DMS53 (cell line): ENCODE results near the gene DMD.
"Not testable (repeated sequence)": the region's sequence is repeated elsewhere in the genome, so short reads cannot be mapped to it uniquely, and the experiment has no call there.

Experiments
- DNase-seq: peaks from one replicate; lab custom pipeline; 2025; lab: John Stamatoyannopoulos, UW

DMD gene

GRCh38 chrX:32016195-32016594, 1195.2 kb downstream of the DMD start:
- DNase-seq, result no peak

- DNase-seq, result no peak
Observed at GRCh38 chrX:32010948-32011347, 1200.4 kb downstream of the DMD start.

- DNase-seq, result peak; percentile 15
Observed at GRCh38 chrX:32010212-32010611, 1201.1 kb downstream of the DMD start.

GRCh38 chrX:31993637-31994036, 1217.7 kb downstream of the DMD start:
- peak; percentile 73 for DNase-seq

GRCh38 chrX:31988975-31989374, 1222.4 kb downstream of the DMD start:
- no peak for DNase-seq

GRCh38 chrX:31981546-31982062, 1229.7 kb downstream of the DMD start:
- DNase-seq, result no peak

GRCh38 chrX:31969714-31970113, 1241.6 kb downstream of the DMD start:
- peak; percentile 11 for DNase-seq

GRCh38 chrX:31962256-31962655, 1249.1 kb downstream of the DMD start:
- DNase-seq, result no peak

- no peak for DNase-seq
Observed at GRCh38 chrX:31934842-31935370, 1276.4 kb downstream of the DMD start.

GRCh38 chrX:31934015-31934414, 1277.3 kb downstream of the DMD start:
- no peak for DNase-seq

GRCh38 chrX:31932769-31933168, 1278.6 kb downstream of the DMD start:
- DNase-seq, result no peak

GRCh38 chrX:31932320-31932719, 1279.0 kb downstream of the DMD start:
- DNase-seq, result not testable (repeated sequence)

- no peak for DNase-seq
Observed at GRCh38 chrX:31931225-31931624, 1280.1 kb downstream of the DMD start.

- no peak for DNase-seq
Observed at GRCh38 chrX:31929366-31929765, 1282.0 kb downstream of the DMD start.

- DNase-seq, result no peak
Observed at GRCh38 chrX:31921236-31921635, 1290.1 kb downstream of the DMD start.

GRCh38 chrX:31909850-31910572, 1301.3 kb downstream of the DMD start:
- no peak for DNase-seq

GRCh38 chrX:31894152-31894551, 1317.2 kb downstream of the DMD start:
- no peak for DNase-seq

- no peak for DNase-seq
Observed at GRCh38 chrX:31893525-31893924, 1317.8 kb downstream of the DMD start.

- DNase-seq, result no peak
Observed at GRCh38 chrX:31889088-31889487, 1322.3 kb downstream of the DMD start.

- no peak for DNase-seq
Observed at GRCh38 chrX:31884535-31884934, 1326.8 kb downstream of the DMD start.

GRCh38 chrX:31872007-31872406, 1339.3 kb downstream of the DMD start:
- DNase-seq, result no peak

- DNase-seq, result no peak
Observed at GRCh38 chrX:31870267-31870666, 1341.1 kb downstream of the DMD start.

GRCh38 chrX:31860686-31861085, 1350.7 kb downstream of the DMD start:
- DNase-seq, result peak; percentile 9

- DNase-seq, result no peak
Observed at GRCh38 chrX:31858915-31859314, 1352.4 kb downstream of the DMD start.
